H9 (cell line): ENCODE measurements around the gene SUOX. TPM values are rescaled to one million over a fixed set of nuclear protein-coding genes. Genes with fewer than 3 reads are reported as not detected.
"Not testable (repeated sequence)": the region's sequence is repeated elsewhere in the genome, so short reads cannot be mapped to it uniquely, and the experiment has no call there.

ENCODE experiments used
- DNase-seq: peaks from one replicate; pipeline ENCODE4 v3.0.0-alpha.2; 2017
- H2AFZ ChIP-seq: one replicate; pipeline ENCODE4 v1.6.1; 2013; ENCODE audit warnings: mild to moderate bottlenecking, low read length, control low read depth, moderate library complexity
- H2AK5ac ChIP-seq: 2 replicates; pipeline ENCODE4 v1.6.1; 2013; ENCODE audit warnings: low read length, control low read depth, mixed read lengths; ENCODE audit not compliant: insufficient read length
- H2BK120ac ChIP-seq: one replicate; pipeline ENCODE4 v1.6.1; 2013; ENCODE audit warnings: low read depth, mild to moderate bottlenecking, low read length, control low read depth, inconsistent platforms; ENCODE audit not compliant: poor library complexity, severe bottlenecking
- H2BK12ac ChIP-seq: 2 replicates; pipeline ENCODE4 v1.6.1; 2013; ENCODE audit warnings: low read length, control low read depth, mixed read lengths, low read depth; ENCODE audit not compliant: insufficient read length
- H2BK15ac ChIP-seq: 2 replicates; pipeline ENCODE4 v1.6.1; 2013; ENCODE audit warnings: low read depth, low read length, control low read depth
- H2BK20ac ChIP-seq: one replicate; pipeline ENCODE4 v1.6.1; 2013; ENCODE audit warnings: low read depth, mild to moderate bottlenecking, low read length, control low read depth, inconsistent platforms; ENCODE audit not compliant: poor library complexity, severe bottlenecking
- H2BK5ac ChIP-seq: 2 replicates; pipeline ENCODE4 v1.6.1; 2013; ENCODE audit warnings: low read length, control low read depth, mixed read lengths; ENCODE audit not compliant: insufficient read length
- H3K14ac ChIP-seq: 2 replicates; pipeline ENCODE4 v1.6.1; 2013; ENCODE audit warnings: low read length, control low read depth; ENCODE audit not compliant: insufficient read depth
- H3K18ac ChIP-seq: 2 replicates; pipeline ENCODE4 v1.6.1; 2013; ENCODE audit warnings: low read depth, mild to moderate bottlenecking, mixed read lengths, low read length, control low read depth; ENCODE audit not compliant: insufficient read length
- H3K23ac ChIP-seq: 2 replicates; pipeline ENCODE4 v1.6.1; 2013; ENCODE audit warnings: low read length, control low read depth, mixed read lengths, low read depth; ENCODE audit not compliant: insufficient read length
- H3K23me2 ChIP-seq: 2 replicates; pipeline ENCODE4 v1.6.1; 2013; ENCODE audit warnings: low read depth, mild to moderate bottlenecking, mixed read lengths, low read length, control low read depth; ENCODE audit not compliant: insufficient read length, poor library complexity, severe bottlenecking
- H3K27ac ChIP-seq: 2 replicates; pipeline ENCODE4 v1.5.1; 2013; ENCODE audit warnings: low read length, control low read depth, mixed read lengths, low read depth; ENCODE audit not compliant: insufficient read length
- H3K27me3 ChIP-seq: 2 replicates; pipeline ENCODE4 v1.6.1; 2013; ENCODE audit warnings: low read length, control low read depth, inconsistent platforms; ENCODE audit not compliant: insufficient read depth
- H3K4ac ChIP-seq: 2 replicates; pipeline ENCODE4 v1.6.1; 2013; ENCODE audit warnings: low read depth, mild to moderate bottlenecking, control low read depth, inconsistent platforms, low read length, moderate library complexity
- H3K4me1 ChIP-seq: 2 replicates; pipeline ENCODE4 v1.6.1; 2013; ENCODE audit warnings: low read length, control low read depth, inconsistent platforms; ENCODE audit not compliant: insufficient read depth
- H3K4me2 ChIP-seq: 2 replicates; pipeline ENCODE4 v1.6.1; 2013; ENCODE audit warnings: low read length, control low read depth, mixed read lengths; ENCODE audit not compliant: insufficient read length, insufficient read depth
- H3K56ac ChIP-seq: 2 replicates; pipeline ENCODE4 v1.6.1; 2013; ENCODE audit warnings: low read depth, mild to moderate bottlenecking, mixed read lengths, low read length, control low read depth; ENCODE audit not compliant: insufficient read length
- H3K79me1 ChIP-seq: 2 replicates; pipeline ENCODE4 v1.6.1; 2013; ENCODE audit warnings: low read depth, mild to moderate bottlenecking, moderate library complexity, low read length, control low read depth, inconsistent platforms; ENCODE audit not compliant: insufficient read depth, poor library complexity, severe bottlenecking
- H3K79me2 ChIP-seq: 2 replicates; pipeline ENCODE4 v1.6.1; 2013; ENCODE audit warnings: low read length, control low read depth, inconsistent platforms; ENCODE audit not compliant: insufficient read depth
- H3K9ac ChIP-seq: 2 replicates; pipeline ENCODE4 v1.6.1; 2013; ENCODE audit warnings: low read length, control low read depth, mixed read lengths; ENCODE audit not compliant: insufficient read length; ENCODE audit errors: extremely low read depth
- H3K9me3 ChIP-seq: one replicate; pipeline ENCODE4 v1.6.1; 2013; ENCODE audit warnings: low read depth, low read length, inconsistent platforms; ENCODE audit not compliant: control insufficient read depth
- H3T11ph ChIP-seq: one replicate; pipeline ENCODE4 v1.6.1; 2013; ENCODE audit warnings: mild to moderate bottlenecking, low read length, control low read depth, inconsistent platforms
- H4K20me1 ChIP-seq: one replicate; pipeline ENCODE4 v1.6.1; 2013; ENCODE audit not compliant: control insufficient read depth, insufficient read length, insufficient read depth
- H4K5ac ChIP-seq: 2 replicates; pipeline ENCODE4 v1.6.1; 2013; ENCODE audit warnings: low read depth, mild to moderate bottlenecking, mixed read lengths, low read length, control low read depth; ENCODE audit not compliant: insufficient read length
- H4K8ac ChIP-seq: replicated peaks from 2 replicates; pipeline ENCODE4 v1.6.1; 2013; ENCODE audit warnings: low read length, control low read depth, mixed read lengths, low read depth; ENCODE audit not compliant: insufficient read length
- H4K91ac ChIP-seq: 2 replicates; pipeline ENCODE4 v1.6.1; 2013; ENCODE audit warnings: low read depth, mild to moderate bottlenecking, moderate library complexity, mixed read lengths, low read length, control low read depth; ENCODE audit not compliant: insufficient read length
- H3K27ac Mint-ChIP-seq, 3 experiments: 2 replicates in 2 of 3; 3 replicates in 1 of 3; pipeline ENCODE4 v1.8.0; 2020 to 2021; ENCODE audit warnings: mixed read lengths in 3 of 3, mild to moderate bottlenecking in 1 of 3, moderate library complexity in 1 of 3
- H3K27me3 Mint-ChIP-seq: 2 replicates; pipeline ENCODE4 v1.8.0; 2021; ENCODE audit warnings: low read depth, mild to moderate bottlenecking, moderate library complexity, mixed read lengths
- H3K36me3 Mint-ChIP-seq, 3 experiments: 2 replicates in 2 of 3; 3 replicates in 1 of 3; pipeline ENCODE4 v1.8.0; 2020 to 2021; ENCODE audit warnings: low read depth in 3 of 3, mixed read lengths in 3 of 3; ENCODE audit not compliant: insufficient read depth in 1 of 3
- H3K4me1 Mint-ChIP-seq, 2 experiments: 2 replicates each; pipeline ENCODE4 v1.8.0; 2020; ENCODE audit warnings: mixed read lengths in 2 of 2
- H3K4me3 Mint-ChIP-seq, 2 experiments: 2 replicates in 1 of 2; 3 replicates in 1 of 2; pipeline ENCODE4 v1.8.0; 2020 to 2021; ENCODE audit warnings: mild to moderate bottlenecking in 2 of 2, mixed read lengths in 2 of 2, moderate library complexity in 1 of 2
- H3K9me3 Mint-ChIP-seq, 2 experiments: 2 replicates in 1 of 2; 3 replicates in 1 of 2; pipeline ENCODE4 v1.8.0; 2020; ENCODE audit warnings: mild to moderate bottlenecking in 2 of 2, mixed read lengths in 2 of 2, moderate library complexity in 1 of 2
- WGBS: extraction: QIAGEN DNeasy Blood & Tissue Kit; methylation state at CpG from one replicate; pipeline ENCODE4 v1.1.7; 2013; ENCODE audit warnings: missing lambda C conversion rate, low lambda C conversion rate, mixed read lengths; ENCODE audit not compliant: insufficient read length; ENCODE audit errors: extremely low coverage; 5-methylcytosine and 5-hydroxymethylcytosine counted together
- total RNA-seq: library from RNA; stranded (reverse); gene quantifications from 2 replicates; pipeline ENCODE4 v1.2.1, GENCODE V29; 2021
- TF ChIP-seq, protein P1 (sequence below): fragments of 200-600 bp; sonication (generic); conservative IDR thresholded peaks from 3 replicates; pipeline ENCODE4 v1.8.0; 2021; ENCODE audit warnings: antibody characterized with exemption, mild to moderate bottlenecking

The SUOX gene
- total RNA-seq, 1 experiment from 2014 or later: 21.0 TPM

DNA sequence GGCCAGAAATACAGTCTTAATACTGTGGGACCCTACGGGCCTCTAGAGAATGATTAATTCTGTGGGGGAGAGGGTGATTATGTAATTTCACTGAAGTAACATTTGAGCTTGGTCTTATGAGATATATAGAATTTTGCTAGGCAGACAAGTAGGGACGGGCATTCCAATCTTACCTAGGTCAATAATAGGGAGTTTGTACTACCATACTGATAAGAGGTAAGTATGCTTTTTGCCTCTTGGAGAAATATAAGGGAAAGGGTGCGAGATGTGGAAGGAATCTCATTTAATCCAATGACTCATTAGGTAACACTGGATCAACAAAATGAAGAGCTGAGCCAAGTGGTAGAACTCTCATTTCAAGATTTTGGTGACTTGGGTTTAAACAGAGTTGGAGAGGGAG is 18.0 kb upstream of the SUOX start:
- Histone ChIP-seq H3K23ac (no peak overlapping the region), H3K27me3 (no peaks in the 10 kb centered on the region), H3K79me2 (peaks cover 14% of the 10 kb centered on the region; the same call in 1 of the 2 replicates), H4K20me1 (no peaks in the 10 kb centered on the region), H2BK15ac (no peak overlapping the region), H3T11ph (no peak overlapping the region), H3K23me2 (peaks cover 3% of the 10 kb centered on the region), H2AK5ac (no peak overlapping the region), H2BK120ac (no peak overlapping the region), H3K18ac (no peak overlapping the region), H2BK20ac (no peak overlapping the region), H2BK12ac (no peak overlapping the region), H3K9me3 (no peaks in the 10 kb centered on the region), H4K8ac (no peak overlapping the region), H3K4ac (no peak overlapping the region), H4K91ac (no peak overlapping the region), H3K4me1 (no peaks in the 10 kb centered on the region), H3K4me2 (no peak overlapping the region), H4K5ac (no peak overlapping the region), H3K56ac (no peak overlapping the region), H3K79me1 (peaks cover 3% of the 10 kb centered on the region), H3K14ac (no peak overlapping the region), H3K9ac (no peak overlapping the region), H3K27ac (no peak overlapping the region), H2BK5ac (no peak overlapping the region), H2AFZ (no peak overlapping the region)
- DNase-seq: no peak
- Mint-ChIP-seq H3K4me1 (peaks cover 5 to 6% of the 10 kb centered on the region in 2 experiments; a peak in 2 of 4 replicates), H3K27me3 (no peaks in the 10 kb centered on the region), H3K36me3 (peaks cover 14 to 55% (median 51%) of the 10 kb centered on the region in 3 experiments; a peak in 6 of 7 replicates), H3K4me3 (no peak overlapping the region), H3K9me3 (no peaks in the 10 kb centered on the region), H3K27ac (no peak overlapping the region)
- WGBS: no CpG with 5 or more reads among the region's 3 CpGs
- TF ChIP-seq, protein P1, sequence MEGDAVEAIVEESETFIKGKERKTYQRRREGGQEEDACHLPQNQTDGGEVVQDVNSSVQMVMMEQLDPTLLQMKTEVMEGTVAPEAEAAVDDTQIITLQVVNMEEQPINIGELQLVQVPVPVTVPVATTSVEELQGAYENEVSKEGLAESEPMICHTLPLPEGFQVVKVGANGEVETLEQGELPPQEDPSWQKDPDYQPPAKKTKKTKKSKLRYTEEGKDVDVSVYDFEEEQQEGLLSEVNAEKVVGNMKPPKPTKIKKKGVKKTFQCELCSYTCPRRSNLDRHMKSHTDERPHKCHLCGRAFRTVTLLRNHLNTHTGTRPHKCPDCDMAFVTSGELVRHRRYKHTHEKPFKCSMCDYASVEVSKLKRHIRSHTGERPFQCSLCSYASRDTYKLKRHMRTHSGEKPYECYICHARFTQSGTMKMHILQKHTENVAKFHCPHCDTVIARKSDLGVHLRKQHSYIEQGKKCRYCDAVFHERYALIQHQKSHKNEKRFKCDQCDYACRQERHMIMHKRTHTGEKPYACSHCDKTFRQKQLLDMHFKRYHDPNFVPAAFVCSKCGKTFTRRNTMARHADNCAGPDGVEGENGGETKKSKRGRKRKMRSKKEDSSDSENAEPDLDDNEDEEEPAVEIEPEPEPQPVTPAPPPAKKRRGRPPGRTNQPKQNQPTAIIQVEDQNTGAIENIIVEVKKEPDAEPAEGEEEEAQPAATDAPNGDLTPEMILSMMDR: no peak

DNA sequence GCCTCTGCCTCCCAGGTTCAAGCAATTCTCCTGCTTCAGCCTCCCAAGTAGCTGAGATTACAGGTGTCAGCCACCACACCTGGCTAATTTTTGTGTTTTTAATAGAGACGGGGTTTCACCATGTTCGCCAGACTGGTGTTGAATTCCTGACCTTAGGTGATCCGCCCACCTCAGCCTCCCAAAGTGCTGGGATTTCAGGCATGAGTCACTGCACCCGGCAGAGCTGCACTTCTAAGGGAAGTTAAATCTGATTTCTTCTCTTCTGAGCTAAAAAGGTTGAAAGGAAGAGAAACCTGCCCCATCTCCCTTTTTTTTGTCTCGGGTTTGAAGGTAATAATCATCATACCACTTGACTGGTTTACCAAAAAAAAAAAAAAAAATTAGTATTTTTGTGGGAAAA is 15.2 kb upstream of the SUOX start:
- not testable (repeated sequence) for H3K79me2 ChIP-seq, H3K4me2 ChIP-seq
- peaks cover 16 to 60% (median 53%) of the 10 kb centered on the region in 3 experiments; a peak in 6 of 7 replicates for H3K36me3 Mint-ChIP-seq

More for the DNA sequence above, 15.2 kb upstream of the SUOX start:
- H3K4me3 Mint-ChIP-seq, H4K5ac ChIP-seq, H2BK120ac ChIP-seq, H3K23me2 ChIP-seq, H3K27me3 Mint-ChIP-seq, H3K14ac ChIP-seq, H2BK5ac ChIP-seq, H4K91ac ChIP-seq, H3K4ac ChIP-seq, H2AK5ac ChIP-seq, H3K27ac ChIP-seq, H3K23ac ChIP-seq, H2AFZ ChIP-seq, H3K18ac ChIP-seq, H2BK12ac ChIP-seq, H4K8ac ChIP-seq, H3K9me3 ChIP-seq, H3K4me1 ChIP-seq, H3K4me1 Mint-ChIP-seq, H3K27me3 ChIP-seq, H3K79me1 ChIP-seq, H3K56ac ChIP-seq, H3K27ac Mint-ChIP-seq, DNase-seq, H3K9me3 Mint-ChIP-seq, H2BK20ac ChIP-seq, H2BK15ac ChIP-seq, H4K20me1 ChIP-seq, H3T11ph ChIP-seq, H3K9ac ChIP-seq: not testable (repeated sequence)
- WGBS: no CpG with 5 or more reads among the region's 5 CpGs
